HG03432 (cell line): ENCODE data around the gene CAPN11.
"Not testable (repeated sequence)": the region's sequence is repeated elsewhere in the genome, so short reads cannot be mapped to it uniquely, and the experiment has no call there.

Experiments used
- ATAC-seq: cut with Tn5 transposase; IDR thresholded peaks from one replicate; pipeline ENCODE4 v1.9.1; 2021; ENCODE audit warnings: mild to moderate bottlenecking, moderate library complexity; ENCODE audit not compliant: unreplicated experiment

CAPN11 gene

GRCh38 chr6:44179648-44180047 lies 21.0 kb downstream of the CAPN11 start:
- no peak for ATAC-seq

- no peak for ATAC-seq
Observed at GRCh38 chr6:44180406-44180805, 21.8 kb downstream of the CAPN11 start.

GRCh38 chr6:44180886-44181285 lies 22.3 kb downstream of the CAPN11 start:
- no peak for ATAC-seq

GRCh38 chr6:44181784-44182183 lies 23.2 kb downstream of the CAPN11 start:
- not testable (repeated sequence) for ATAC-seq

- no peak for ATAC-seq
Observed at GRCh38 chr6:44182911-44183390, 24.3 kb downstream of the CAPN11 start.

GRCh38 chr6:44183783-44184182 lies 25.2 kb downstream of the CAPN11 start:
- ATAC-seq = no peak

GRCh38 chr6:44185356-44185755 lies 26.7 kb downstream of the CAPN11 start:
- ATAC-seq = not testable (repeated sequence)

- no peak for ATAC-seq
Observed at GRCh38 chr6:44185953-44186634, 27.5 kb downstream of the CAPN11 start.

- ATAC-seq = no peak
Observed at GRCh38 chr6:44186635-44187025, 28.0 kb downstream of the CAPN11 start.

- no peak for ATAC-seq
Observed at GRCh38 chr6:44188819-44189218, 30.2 kb downstream of the CAPN11 start.

GRCh38 chr6:44189257-44189656 lies 30.6 kb downstream of the CAPN11 start:
- no peak for ATAC-seq

- ATAC-seq = peak; percentile 60
Observed at GRCh38 chr6:44190715-44191114, 32.1 kb downstream of the CAPN11 start.

GRCh38 chr6:44192428-44193041 lies 33.9 kb downstream of the CAPN11 start:
- no peak for ATAC-seq

GRCh38 chr6:44193307-44193910 lies 34.8 kb downstream of the CAPN11 start:
- no peak for ATAC-seq

GRCh38 chr6:44194326-44194725 lies 35.7 kb downstream of the CAPN11 start:
- no peak for ATAC-seq

- ATAC-seq = not testable (repeated sequence)
Observed at GRCh38 chr6:44196351-44196750, 37.7 kb downstream of the CAPN11 start.

- ATAC-seq = no peak
Observed at GRCh38 chr6:44198684-44199083, 40.1 kb downstream of the CAPN11 start.

- no peak for ATAC-seq
Observed at GRCh38 chr6:44199883-44200282, 41.3 kb downstream of the CAPN11 start.

- no peak for ATAC-seq
Observed at GRCh38 chr6:44201200-44201599, 42.6 kb downstream of the CAPN11 start.

- ATAC-seq = no peak
Observed at GRCh38 chr6:44201638-44202303, 43.2 kb downstream of the CAPN11 start.

GRCh38 chr6:44202332-44202971 lies 43.8 kb downstream of the CAPN11 start:
- ATAC-seq = no peak
